ENCODE measurements around the gene SLC13A4.

SLC13A4 gene

GRCh38 chr7:135763261-135763660 is 35.3 kb upstream of the SLC13A4 start:
- no peak for DNase-seq (ENCODE audit: low spot score in 2 of 2)
- Mint-ChIP-seq H3K4me3 (no peak overlapping the region), H3K27ac (ENCODE audit: low read depth) (no peak overlapping the region), H3K4me1 (no peaks in the 10 kb centered on the region), H3K9me3 (no peaks in the 10 kb centered on the region), H3K36me3 (ENCODE audit: insufficient read depth) (no peaks in the 10 kb centered on the region), H3K27me3 (peaks cover 76% of the 10 kb centered on the region)
- no peak for ATAC-seq (replicated peaks; ENCODE audit: extremely low read depth, poor library complexity, severe bottlenecking)

- Mint-ChIP-seq H3K4me1 (no peaks in the 10 kb centered on the region), H3K27me3 (peaks cover 76% of the 10 kb centered on the region), H3K4me3 (no peak overlapping the region), H3K36me3 (ENCODE audit: insufficient read depth) (no peaks in the 10 kb centered on the region), H3K27ac (ENCODE audit: low read depth) (no peak overlapping the region), H3K9me3 (no peaks in the 10 kb centered on the region)
- DNase-seq (ENCODE audit: low spot score in 2 of 2): no peak
- ATAC-seq (replicated peaks; ENCODE audit: extremely low read depth, poor library complexity, severe bottlenecking): no peak
Measured at GRCh38 chr7:135761751-135762488, 33.9 kb upstream of the SLC13A4 start.

- Mint-ChIP-seq H3K27ac (ENCODE audit: low read depth) (no peak overlapping the region), H3K36me3 (ENCODE audit: insufficient read depth) (no peaks in the 10 kb centered on the region), H3K4me1 (no peaks in the 10 kb centered on the region), H3K4me3 (no peak overlapping the region), H3K27me3 (peaks cover 64% of the 10 kb centered on the region), H3K9me3 (no peaks in the 10 kb centered on the region)
- DNase-seq (ENCODE audit: low spot score in 2 of 2) (no peak), ATAC-seq (replicated peaks; ENCODE audit: extremely low read depth, poor library complexity, severe bottlenecking) (no peak)
Measured at GRCh38 chr7:135759532-135759931, 31.5 kb upstream of the SLC13A4 start.

GRCh38 chr7:135758531-135758932 is 30.5 kb upstream of the SLC13A4 start:
- DNase-seq (ENCODE audit: low spot score in 2 of 2) (no peak), ATAC-seq (replicated peaks; ENCODE audit: extremely low read depth, poor library complexity, severe bottlenecking) (no peak)
- Mint-ChIP-seq H3K4me3 (no peak overlapping the region), H3K9me3 (no peaks in the 10 kb centered on the region), H3K4me1 (no peaks in the 10 kb centered on the region), H3K27me3 (peaks cover 65% of the 10 kb centered on the region), H3K27ac (ENCODE audit: low read depth) (no peak overlapping the region), H3K36me3 (ENCODE audit: insufficient read depth) (no peaks in the 10 kb centered on the region)

- Mint-ChIP-seq H3K27me3 (peaks cover 68% of the 10 kb centered on the region), H3K27ac (ENCODE audit: low read depth) (no peak overlapping the region), H3K4me1 (no peaks in the 10 kb centered on the region), H3K9me3 (no peaks in the 10 kb centered on the region), H3K36me3 (ENCODE audit: insufficient read depth) (no peaks in the 10 kb centered on the region), H3K4me3 (no peak overlapping the region)
- DNase-seq (ENCODE audit: low spot score in 2 of 2) (no peak), ATAC-seq (replicated peaks; ENCODE audit: extremely low read depth, poor library complexity, severe bottlenecking) (no peak)
Measured at GRCh38 chr7:135757719-135758411, 29.9 kb upstream of the SLC13A4 start.

- Mint-ChIP-seq H3K27ac (ENCODE audit: low read depth) (no peak overlapping the region), H3K27me3 (peaks cover 72% of the 10 kb centered on the region), H3K9me3 (no peaks in the 10 kb centered on the region), H3K4me3 (no peak overlapping the region), H3K36me3 (ENCODE audit: insufficient read depth) (no peaks in the 10 kb centered on the region), H3K4me1 (no peaks in the 10 kb centered on the region)
- DNase-seq (ENCODE audit: low spot score in 2 of 2): no peak
- no peak for ATAC-seq (replicated peaks; ENCODE audit: extremely low read depth, poor library complexity, severe bottlenecking)
Measured at GRCh38 chr7:135756191-135756590, 28.2 kb upstream of the SLC13A4 start.

GRCh38 chr7:135755351-135755753 is 27.4 kb upstream of the SLC13A4 start:
- Mint-ChIP-seq H3K36me3 (ENCODE audit: insufficient read depth) (no peaks in the 10 kb centered on the region), H3K27ac (ENCODE audit: low read depth) (no peak overlapping the region), H3K4me1 (no peaks in the 10 kb centered on the region), H3K4me3 (no peak overlapping the region), H3K27me3 (peaks cover 67% of the 10 kb centered on the region), H3K9me3 (no peaks in the 10 kb centered on the region)
- DNase-seq (ENCODE audit: low spot score in 2 of 2) (no peak), ATAC-seq (replicated peaks; ENCODE audit: extremely low read depth, poor library complexity, severe bottlenecking) (no peak)

- DNase-seq (ENCODE audit: low spot score in 2 of 2) (no peak), ATAC-seq (replicated peaks; ENCODE audit: extremely low read depth, poor library complexity, severe bottlenecking) (no peak)
- no peaks in the 10 kb centered on the region for H3K4me1 Mint-ChIP-seq
- H3K9me3 Mint-ChIP-seq: no peaks in the 10 kb centered on the region
- H3K27me3 Mint-ChIP-seq: peaks cover 58% of the 10 kb centered on the region
- H3K36me3 Mint-ChIP-seq (ENCODE audit: insufficient read depth): peaks cover 2% of the 10 kb centered on the region
- no peak overlapping the region for H3K4me3 Mint-ChIP-seq
- no peak overlapping the region for H3K27ac Mint-ChIP-seq (ENCODE audit: low read depth)
Measured at GRCh38 chr7:135753616-135754413, 25.8 kb upstream of the SLC13A4 start.

- H3K27me3 Mint-ChIP-seq: peaks cover 41% of the 10 kb centered on the region
- ATAC-seq (replicated peaks; ENCODE audit: extremely low read depth, poor library complexity, severe bottlenecking) (no peak), DNase-seq (ENCODE audit: low spot score in 2 of 2) (no peak)
- no peaks in the 10 kb centered on the region for H3K4me1 Mint-ChIP-seq
- H3K9me3 Mint-ChIP-seq: no peaks in the 10 kb centered on the region
- H3K4me3 Mint-ChIP-seq: no peak within 1 kb of the TSS
- peaks cover 2% of the 10 kb centered on the region for H3K36me3 Mint-ChIP-seq (ENCODE audit: insufficient read depth)
- no peak within 1 kb of the TSS for H3K27ac Mint-ChIP-seq (ENCODE audit: low read depth)
Measured at GRCh38 chr7:135748770-135749169, 20.8 kb upstream of the SLC13A4 start, which contains the start of gene FAM180A. FAM180A (minus strand) TSS chr7:135748813; CDS start chr7:135748580, 233 bp downstream.

GRCh38 chr7:135747366-135747765 is 19.4 kb upstream of the SLC13A4 start:
- H3K9me3 Mint-ChIP-seq: no peaks in the 10 kb centered on the region
- peaks cover 29% of the 10 kb centered on the region for H3K27me3 Mint-ChIP-seq
- H3K4me3 Mint-ChIP-seq: no peak overlapping the region
- ATAC-seq (replicated peaks; ENCODE audit: extremely low read depth, poor library complexity, severe bottlenecking) (no peak), DNase-seq (ENCODE audit: low spot score in 2 of 2) (no peak)
- H3K4me1 Mint-ChIP-seq: no peaks in the 10 kb centered on the region
- no peak overlapping the region for H3K27ac Mint-ChIP-seq (ENCODE audit: low read depth)
- H3K36me3 Mint-ChIP-seq (ENCODE audit: insufficient read depth): peaks cover 2% of the 10 kb centered on the region

- ATAC-seq (replicated peaks; ENCODE audit: extremely low read depth, poor library complexity, severe bottlenecking) (no peak), DNase-seq (ENCODE audit: low spot score in 2 of 2) (no peak)
- Mint-ChIP-seq H3K4me3 (no peak overlapping the region), H3K36me3 (ENCODE audit: insufficient read depth) (peaks cover 2% of the 10 kb centered on the region), H3K27ac (ENCODE audit: low read depth) (no peak overlapping the region), H3K4me1 (no peaks in the 10 kb centered on the region), H3K27me3 (peaks cover 32% of the 10 kb centered on the region), H3K9me3 (no peaks in the 10 kb centered on the region)
Measured at GRCh38 chr7:135745703-135746312, 17.8 kb upstream of the SLC13A4 start.

- no peaks in the 10 kb centered on the region for H3K9me3 Mint-ChIP-seq
Measured at GRCh38 chr7:135744938-135745702, 17.1 kb upstream of the SLC13A4 start.

More at GRCh38 chr7:135744938-135745702, 17.1 kb upstream of the SLC13A4 start:
- Mint-ChIP-seq H3K27ac (ENCODE audit: low read depth) (no peak overlapping the region), H3K27me3 (peaks cover 32% of the 10 kb centered on the region), H3K4me3 (no peak overlapping the region), H3K36me3 (ENCODE audit: insufficient read depth) (peaks cover 2% of the 10 kb centered on the region), H3K4me1 (no peaks in the 10 kb centered on the region)
- DNase-seq (ENCODE audit: low spot score in 2 of 2): no peak
- ATAC-seq (replicated peaks; ENCODE audit: extremely low read depth, poor library complexity, severe bottlenecking): no peak
